ENCODE results near the gene TTLL1. TPM values are rescaled to one million over a fixed set of nuclear protein-coding genes. Genes with fewer than 3 reads are reported as not detected.
A peak's percentile ranks its signal among the peaks of the same experiment; 100 is the strongest.

TTLL1 gene
- total RNA-seq, 1 experiment from 2014 or later: 4.1 TPM

DNA sequence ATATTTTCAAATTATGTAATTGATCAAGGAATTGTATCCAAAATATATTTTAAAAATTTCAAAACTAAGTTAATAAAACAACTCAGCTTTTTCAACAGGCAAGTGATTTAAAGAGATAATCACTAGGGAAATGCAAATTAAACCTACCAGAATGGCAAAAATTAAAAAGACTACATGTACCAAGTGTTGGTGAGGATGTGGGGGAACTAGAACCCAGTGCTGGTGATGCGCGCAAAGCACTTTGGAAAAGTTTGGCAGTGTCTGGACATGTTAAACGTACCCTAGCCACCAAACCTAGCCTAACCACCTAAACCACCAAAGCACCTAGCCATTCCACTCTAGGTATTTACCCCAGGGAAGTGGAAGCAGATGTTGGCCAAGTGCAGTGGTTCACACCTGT is 97.1 kb downstream of the TTLL1 start:
- intact Hi-C loops (cut with micrococcal nuclease; ENCODE audit: unreplicated experiment): no loop called here
- Histone ChIP-seq H3K4me3 (ENCODE audit: low read depth, low read length) (no peak overlapping the region), H3K27me3 (replicated peaks; ENCODE audit: control insufficient read depth, insufficient read depth, low read length) (no peaks in the 10 kb centered on the region), H3K9me3 (no peaks in the 10 kb centered on the region), H3K36me3 (ENCODE audit: control insufficient read depth, insufficient read depth, low read length) (no peaks in the 10 kb centered on the region; the same call in 1 of the 2 replicates), H3K4me1 (peaks cover 67% of the 10 kb centered on the region)
- CTCF ChIA-PET: interaction anchor here (0.9 kb wide), 1 partner anchor 42 kb away, joined by 5 read pairs; no protein-coding TSS in a partner anchor
- POLR2A ChIA-PET: no interaction called here
- H3K27me3 Mint-ChIP-seq (ENCODE audit: insufficient read depth, unreplicated experiment): no peaks in the 10 kb centered on the region
- no peak overlapping the region for H3K4me3 Mint-ChIP-seq (ENCODE audit: unreplicated experiment)
- BruUV-seq (replicated peaks): no TSS peak
- H3K4me1 Mint-ChIP-seq (ENCODE audit: low read depth, unreplicated experiment): peaks cover 44% of the 10 kb centered on the region
- H3K36me3 Mint-ChIP-seq (ENCODE audit: insufficient read depth, unreplicated experiment): peaks cover 49% of the 10 kb centered on the region
- DNase-seq: no peak
- H3K9me3 Mint-ChIP-seq (ENCODE audit: unreplicated experiment): no peaks in the 10 kb centered on the region
- TF ChIP-seq, protein P1, sequence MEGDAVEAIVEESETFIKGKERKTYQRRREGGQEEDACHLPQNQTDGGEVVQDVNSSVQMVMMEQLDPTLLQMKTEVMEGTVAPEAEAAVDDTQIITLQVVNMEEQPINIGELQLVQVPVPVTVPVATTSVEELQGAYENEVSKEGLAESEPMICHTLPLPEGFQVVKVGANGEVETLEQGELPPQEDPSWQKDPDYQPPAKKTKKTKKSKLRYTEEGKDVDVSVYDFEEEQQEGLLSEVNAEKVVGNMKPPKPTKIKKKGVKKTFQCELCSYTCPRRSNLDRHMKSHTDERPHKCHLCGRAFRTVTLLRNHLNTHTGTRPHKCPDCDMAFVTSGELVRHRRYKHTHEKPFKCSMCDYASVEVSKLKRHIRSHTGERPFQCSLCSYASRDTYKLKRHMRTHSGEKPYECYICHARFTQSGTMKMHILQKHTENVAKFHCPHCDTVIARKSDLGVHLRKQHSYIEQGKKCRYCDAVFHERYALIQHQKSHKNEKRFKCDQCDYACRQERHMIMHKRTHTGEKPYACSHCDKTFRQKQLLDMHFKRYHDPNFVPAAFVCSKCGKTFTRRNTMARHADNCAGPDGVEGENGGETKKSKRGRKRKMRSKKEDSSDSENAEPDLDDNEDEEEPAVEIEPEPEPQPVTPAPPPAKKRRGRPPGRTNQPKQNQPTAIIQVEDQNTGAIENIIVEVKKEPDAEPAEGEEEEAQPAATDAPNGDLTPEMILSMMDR (IDR thresholded peaks at IDR 0.05; ENCODE audit: insufficient read depth in 1 of 2, low read depth in 1 of 2, low read length in 1 of 2, severe bottlenecking in 1 of 2, unreplicated experiment in 1 of 2): no peak
- H3K27ac Mint-ChIP-seq (ENCODE audit: unreplicated experiment): peak overlapping the region; percentile 99

DNA sequence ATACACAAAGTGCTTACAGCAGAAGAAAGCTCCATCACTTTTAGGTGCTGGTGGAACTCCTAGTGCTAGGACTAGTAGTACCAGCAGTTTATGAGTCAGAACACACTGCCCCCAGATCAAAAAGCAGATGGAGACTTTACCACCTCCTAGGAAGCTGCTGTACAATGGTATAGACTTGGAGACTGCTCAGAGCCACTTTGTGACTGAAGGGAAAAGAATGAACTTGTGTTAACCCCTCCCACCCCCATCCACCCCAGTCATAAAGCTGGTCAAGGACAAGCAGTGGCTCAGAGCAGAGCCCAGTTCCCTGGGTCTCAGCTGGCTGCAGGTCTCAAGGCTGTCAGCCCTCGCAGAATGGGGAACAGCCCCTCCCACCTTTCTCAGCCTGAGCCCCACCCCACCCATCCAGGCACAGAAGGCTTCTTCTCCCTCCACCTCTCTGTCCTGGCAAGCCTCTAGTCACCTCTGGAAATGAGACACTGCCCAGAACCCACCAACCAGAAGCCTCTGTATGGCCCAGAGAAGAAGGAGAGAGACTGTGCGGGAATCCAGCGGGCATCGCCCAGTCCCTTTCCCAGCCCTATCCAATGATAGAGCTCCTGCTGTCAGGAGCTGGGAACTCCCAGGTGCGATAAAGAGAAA is 98.1 kb downstream of the TTLL1 start:
- Histone ChIP-seq H3K4me1 (peaks cover 58% of the 10 kb centered on the region), H3K9me3 (no peaks in the 10 kb centered on the region), H3K27me3 (replicated peaks; ENCODE audit: control insufficient read depth, insufficient read depth, low read length) (no peaks in the 10 kb centered on the region), H3K4me3 (ENCODE audit: low read depth, low read length) (no peak overlapping the region), H3K36me3 (ENCODE audit: control insufficient read depth, insufficient read depth, low read length) (no peaks in the 10 kb centered on the region; the same call in 1 of the 2 replicates)
- peak overlapping the region; percentile 13 for H3K4me3 Mint-ChIP-seq (ENCODE audit: unreplicated experiment)
- BruUV-seq (replicated peaks): no TSS peak
- no peaks in the 10 kb centered on the region for H3K9me3 Mint-ChIP-seq (ENCODE audit: unreplicated experiment)
- TF ChIP-seq, protein P1 (IDR thresholded peaks at IDR 0.05; ENCODE audit: insufficient read depth in 1 of 2, low read depth in 1 of 2, low read length in 1 of 2, severe bottlenecking in 1 of 2, unreplicated experiment in 1 of 2): no peak
- ChIA-PET POLR2A (interaction anchor here (0.5 kb wide), 1 partner anchor 196 kb away, joined by 3 read pairs; no protein-coding TSS in a partner anchor), CTCF (interaction anchor here (0.5 to 1.2 kb wide), 5 partner anchors 9 to 123 kb away, joined by 3 to 5 read pairs (median 3); no protein-coding TSS in a partner anchor)
- intact Hi-C loops (cut with micrococcal nuclease; ENCODE audit: unreplicated experiment): no loop called here
- no peaks in the 10 kb centered on the region for H3K27me3 Mint-ChIP-seq (ENCODE audit: insufficient read depth, unreplicated experiment)
- peaks cover 56% of the 10 kb centered on the region for H3K36me3 Mint-ChIP-seq (ENCODE audit: insufficient read depth, unreplicated experiment)
- peak overlapping the region; percentile 69 for H3K27ac Mint-ChIP-seq (ENCODE audit: unreplicated experiment)
- peaks cover 54% of the 10 kb centered on the region for H3K4me1 Mint-ChIP-seq (ENCODE audit: low read depth, unreplicated experiment)
- DNase-seq: peak in 1 of 2 experiments; percentile 42

DNA sequence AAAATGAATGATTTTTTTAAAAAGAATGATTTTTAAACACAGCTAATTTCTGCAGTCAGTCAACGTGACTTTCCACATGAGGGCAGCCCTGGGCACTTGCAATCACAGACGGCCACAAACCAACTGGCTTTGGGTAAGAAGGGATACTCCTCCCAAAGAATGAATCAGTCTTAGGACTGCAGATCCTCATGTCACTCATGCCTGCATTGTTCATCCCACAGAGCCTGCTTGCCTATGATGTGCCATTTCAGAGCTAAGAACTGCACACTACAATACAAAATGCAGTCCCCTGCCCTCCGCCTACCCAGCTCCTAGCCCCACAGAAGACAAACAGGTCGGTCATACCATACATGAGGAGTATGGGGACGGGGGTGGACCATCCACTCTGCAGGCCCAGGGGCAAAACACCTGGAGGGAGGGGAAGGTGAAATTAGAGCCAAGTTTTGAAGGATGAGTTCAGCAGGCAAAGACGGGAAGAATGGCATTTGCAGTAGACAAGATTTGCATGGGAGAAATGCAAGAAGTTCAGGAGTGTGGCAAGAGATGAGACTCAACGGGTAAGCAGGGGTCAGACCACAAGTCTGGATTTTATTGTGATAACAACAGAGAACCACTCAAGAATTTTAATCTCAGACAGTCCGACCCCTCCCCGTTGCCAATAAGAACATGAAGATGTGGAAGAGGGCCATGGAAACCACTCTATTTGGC is 98.9 kb downstream of the TTLL1 start:
- H3K27me3 Mint-ChIP-seq (ENCODE audit: insufficient read depth, unreplicated experiment): no peaks in the 10 kb centered on the region
- no peaks in the 10 kb centered on the region; the same call in 1 of the 2 replicates for H3K36me3 ChIP-seq (ENCODE audit: control insufficient read depth, insufficient read depth, low read length)
- H3K4me1 Mint-ChIP-seq (ENCODE audit: low read depth, unreplicated experiment): peaks cover 60% of the 10 kb centered on the region
- H3K4me3 ChIP-seq (ENCODE audit: low read depth, low read length): no peak overlapping the region
- BruUV-seq (replicated peaks): no TSS peak
- H3K36me3 Mint-ChIP-seq (ENCODE audit: insufficient read depth, unreplicated experiment): peaks cover 58% of the 10 kb centered on the region
- intact Hi-C loops (cut with micrococcal nuclease; ENCODE audit: unreplicated experiment): no loop called here
- TF ChIP-seq, protein P1 (IDR thresholded peaks at IDR 0.05; ENCODE audit: insufficient read depth in 1 of 2, low read depth in 1 of 2, low read length in 1 of 2, severe bottlenecking in 1 of 2, unreplicated experiment in 1 of 2): peak in 1 of 2 experiments; percentile 37
- H3K9me3 Mint-ChIP-seq (ENCODE audit: unreplicated experiment): no peaks in the 10 kb centered on the region
- peak overlapping the region; percentile 51 for H3K4me3 Mint-ChIP-seq (ENCODE audit: unreplicated experiment)
- POLR2A ChIA-PET: interaction anchor here (0.6 kb wide), 1 partner anchor 24 kb away, joined by 3 read pairs; the partner anchor contains the start of gene PACSIN2
- peaks cover 50% of the 10 kb centered on the region for H3K4me1 ChIP-seq
- no peaks in the 10 kb centered on the region for H3K27me3 ChIP-seq (replicated peaks; ENCODE audit: control insufficient read depth, insufficient read depth, low read length)
- CTCF ChIA-PET: interaction anchor here (0.5 to 1.2 kb wide), 5 partner anchors 17 to 123 kb away, joined by 3 to 5 read pairs (median 3); no protein-coding TSS in a partner anchor
- H3K27ac Mint-ChIP-seq (ENCODE audit: unreplicated experiment): peak overlapping the region; percentile 64
- peak in 1 of 2 experiments; percentile 47 for DNase-seq
- no peaks in the 10 kb centered on the region for H3K9me3 ChIP-seq

Measured in Caco-2 (cell line).